ENCODE data around the gene TMEM150A. TPM values are rescaled to one million over a fixed set of nuclear protein-coding genes. Genes with fewer than 3 reads are reported as not detected.
A peak's percentile ranks its signal among the peaks of the same experiment; 100 is the strongest.

Gene TMEM150A
- total and polyA plus RNA-seq, 2 of the 13 experiments (the other 11 are each of a cell fraction or from before 2014, with no cell fraction given) = 30.1 to 70.4 TPM

- TF ChIP-seq, protein P1, sequence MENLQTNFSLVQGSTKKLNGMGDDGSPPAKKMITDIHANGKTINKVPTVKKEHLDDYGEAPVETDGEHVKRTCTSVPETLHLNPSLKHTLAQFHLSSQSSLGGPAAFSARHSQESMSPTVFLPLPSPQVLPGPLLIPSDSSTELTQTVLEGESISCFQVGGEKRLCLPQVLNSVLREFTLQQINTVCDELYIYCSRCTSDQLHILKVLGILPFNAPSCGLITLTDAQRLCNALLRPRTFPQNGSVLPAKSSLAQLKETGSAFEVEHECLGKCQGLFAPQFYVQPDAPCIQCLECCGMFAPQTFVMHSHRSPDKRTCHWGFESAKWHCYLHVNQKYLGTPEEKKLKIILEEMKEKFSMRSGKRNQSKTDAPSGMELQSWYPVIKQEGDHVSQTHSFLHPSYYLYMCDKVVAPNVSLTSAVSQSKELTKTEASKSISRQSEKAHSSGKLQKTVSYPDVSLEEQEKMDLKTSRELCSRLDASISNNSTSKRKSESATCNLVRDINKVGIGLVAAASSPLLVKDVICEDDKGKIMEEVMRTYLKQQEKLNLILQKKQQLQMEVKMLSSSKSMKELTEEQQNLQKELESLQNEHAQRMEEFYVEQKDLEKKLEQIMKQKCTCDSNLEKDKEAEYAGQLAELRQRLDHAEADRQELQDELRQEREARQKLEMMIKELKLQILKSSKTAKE (CRISPR knock-in tag; IDR thresholded peaks at IDR 0.05; ENCODE audit: borderline replicate concordance) = no peak; the same call in 1 of the 2 replicates
- TF ChIP-seq PLRG1 (conservative IDR thresholded peaks at IDR 0.05) (no peak), ZNF230 (CRISPR knock-in tag; IDR thresholded peaks at IDR 0.05) (peak; percentile 36; the same call in 1 of the 2 replicates), XBP1 (CRISPR knock-in tag; IDR thresholded peaks at IDR 0.05) (0 out of 2 replicates have a peak, but pooled peaks have one; percentile 92), ZNF281 (CRISPR knock-in tag; IDR thresholded peaks at IDR 0.05; ENCODE audit: borderline replicate concordance) (peak; percentile 66; the same call in 1 of the 2 replicates), ZNF260 (CRISPR knock-in tag; IDR thresholded peaks at IDR 0.05; ENCODE audit: borderline replicate concordance, low read depth) (no peak), ZNF782 (CRISPR knock-in tag; IDR thresholded peaks at IDR 0.05; ENCODE audit: borderline replicate concordance) (no peak), PHF21A (CRISPR knock-in tag; IDR thresholded peaks at IDR 0.05) (peak; percentile 83; the same call in 1 of the 2 replicates), ZNF776 (CRISPR knock-in tag; IDR thresholded peaks at IDR 0.05) (no peak), ETV5 (CRISPR knock-in tag; IDR thresholded peaks at IDR 0.05; ENCODE audit: borderline replicate concordance) (peak; percentile 81; the same call in 1 of the 2 replicates), PITX1 (CRISPR knock-in tag; IDR thresholded peaks at IDR 0.05) (no peak; the same call in 1 of the 2 replicates), SAFB2 (CRISPR knock-in tag; IDR thresholded peaks at IDR 0.05; ENCODE audit: borderline replicate concordance, low read depth) (peak; percentile 63; the same call in 1 of the 2 replicates), ARNT (IDR thresholded peaks at IDR 0.05) (no peak), TARDBP (CRISPR knock-in tag; IDR thresholded peaks at IDR 0.05) (peak; percentile 96), NFE2L1 (CRISPR knock-in tag; IDR thresholded peaks at IDR 0.05; ENCODE audit: borderline replicate concordance) (no peak), ZNF563 (CRISPR knock-in tag; IDR thresholded peaks at IDR 0.05) (no peak), ZNF564 (CRISPR knock-in tag; IDR thresholded peaks at IDR 0.05) (0 out of 2 replicates have a peak, but pooled peaks have one; percentile 7), ZNF138 (CRISPR knock-in tag; IDR thresholded peaks at IDR 0.05; ENCODE audit: low read depth) (no peak)
- TF ChIP-seq, protein P2, sequence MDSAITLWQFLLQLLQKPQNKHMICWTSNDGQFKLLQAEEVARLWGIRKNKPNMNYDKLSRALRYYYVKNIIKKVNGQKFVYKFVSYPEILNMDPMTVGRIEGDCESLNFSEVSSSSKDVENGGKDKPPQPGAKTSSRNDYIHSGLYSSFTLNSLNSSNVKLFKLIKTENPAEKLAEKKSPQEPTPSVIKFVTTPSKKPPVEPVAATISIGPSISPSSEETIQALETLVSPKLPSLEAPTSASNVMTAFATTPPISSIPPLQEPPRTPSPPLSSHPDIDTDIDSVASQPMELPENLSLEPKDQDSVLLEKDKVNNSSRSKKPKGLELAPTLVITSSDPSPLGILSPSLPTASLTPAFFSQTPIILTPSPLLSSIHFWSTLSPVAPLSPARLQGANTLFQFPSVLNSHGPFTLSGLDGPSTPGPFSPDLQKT (CRISPR knock-in tag; IDR thresholded peaks at IDR 0.05; ENCODE audit: borderline replicate concordance) = no peak
- TF ChIP-seq, protein P3, sequence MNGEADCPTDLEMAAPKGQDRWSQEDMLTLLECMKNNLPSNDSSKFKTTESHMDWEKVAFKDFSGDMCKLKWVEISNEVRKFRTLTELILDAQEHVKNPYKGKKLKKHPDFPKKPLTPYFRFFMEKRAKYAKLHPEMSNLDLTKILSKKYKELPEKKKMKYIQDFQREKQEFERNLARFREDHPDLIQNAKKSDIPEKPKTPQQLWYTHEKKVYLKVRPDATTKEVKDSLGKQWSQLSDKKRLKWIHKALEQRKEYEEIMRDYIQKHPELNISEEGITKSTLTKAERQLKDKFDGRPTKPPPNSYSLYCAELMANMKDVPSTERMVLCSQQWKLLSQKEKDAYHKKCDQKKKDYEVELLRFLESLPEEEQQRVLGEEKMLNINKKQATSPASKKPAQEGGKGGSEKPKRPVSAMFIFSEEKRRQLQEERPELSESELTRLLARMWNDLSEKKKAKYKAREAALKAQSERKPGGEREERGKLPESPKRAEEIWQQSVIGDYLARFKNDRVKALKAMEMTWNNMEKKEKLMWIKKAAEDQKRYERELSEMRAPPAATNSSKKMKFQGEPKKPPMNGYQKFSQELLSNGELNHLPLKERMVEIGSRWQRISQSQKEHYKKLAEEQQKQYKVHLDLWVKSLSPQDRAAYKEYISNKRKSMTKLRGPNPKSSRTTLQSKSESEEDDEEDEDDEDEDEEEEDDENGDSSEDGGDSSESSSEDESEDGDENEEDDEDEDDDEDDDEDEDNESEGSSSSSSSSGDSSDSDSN (CRISPR knock-in tag; IDR thresholded peaks at IDR 0.05) = no peak; the same call in 1 of the 2 replicates
Observed at GRCh38 chr2:85584857-85585780, 17.4 kb downstream of the TMEM150A start (continued).
